ENCODE results near the gene B3GNT9.

B3GNT9 gene

DNA sequence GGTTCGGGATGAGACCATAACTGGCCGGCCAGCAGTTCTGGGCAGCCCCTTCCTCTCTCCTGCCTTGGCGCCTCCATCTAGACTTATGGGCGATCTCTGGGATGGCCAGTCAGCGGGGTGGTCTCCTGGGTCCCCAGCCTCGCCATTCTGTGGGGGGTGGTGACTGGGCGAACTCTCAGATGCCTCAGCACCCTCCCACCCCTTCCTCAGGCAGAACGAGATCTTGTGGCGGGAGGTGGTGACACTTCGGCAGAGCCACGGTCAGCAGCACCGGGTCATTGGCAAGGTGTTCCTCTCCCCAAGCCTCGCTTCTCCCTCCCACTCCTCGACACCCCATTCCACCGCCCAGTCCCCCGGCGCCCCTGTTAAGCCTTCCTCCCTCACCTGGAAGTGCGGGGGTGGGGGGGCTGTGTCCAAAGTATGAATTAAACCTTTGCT, 15.3 kb upstream of the B3GNT9 start:
- DNase-seq = no peak

DNA sequence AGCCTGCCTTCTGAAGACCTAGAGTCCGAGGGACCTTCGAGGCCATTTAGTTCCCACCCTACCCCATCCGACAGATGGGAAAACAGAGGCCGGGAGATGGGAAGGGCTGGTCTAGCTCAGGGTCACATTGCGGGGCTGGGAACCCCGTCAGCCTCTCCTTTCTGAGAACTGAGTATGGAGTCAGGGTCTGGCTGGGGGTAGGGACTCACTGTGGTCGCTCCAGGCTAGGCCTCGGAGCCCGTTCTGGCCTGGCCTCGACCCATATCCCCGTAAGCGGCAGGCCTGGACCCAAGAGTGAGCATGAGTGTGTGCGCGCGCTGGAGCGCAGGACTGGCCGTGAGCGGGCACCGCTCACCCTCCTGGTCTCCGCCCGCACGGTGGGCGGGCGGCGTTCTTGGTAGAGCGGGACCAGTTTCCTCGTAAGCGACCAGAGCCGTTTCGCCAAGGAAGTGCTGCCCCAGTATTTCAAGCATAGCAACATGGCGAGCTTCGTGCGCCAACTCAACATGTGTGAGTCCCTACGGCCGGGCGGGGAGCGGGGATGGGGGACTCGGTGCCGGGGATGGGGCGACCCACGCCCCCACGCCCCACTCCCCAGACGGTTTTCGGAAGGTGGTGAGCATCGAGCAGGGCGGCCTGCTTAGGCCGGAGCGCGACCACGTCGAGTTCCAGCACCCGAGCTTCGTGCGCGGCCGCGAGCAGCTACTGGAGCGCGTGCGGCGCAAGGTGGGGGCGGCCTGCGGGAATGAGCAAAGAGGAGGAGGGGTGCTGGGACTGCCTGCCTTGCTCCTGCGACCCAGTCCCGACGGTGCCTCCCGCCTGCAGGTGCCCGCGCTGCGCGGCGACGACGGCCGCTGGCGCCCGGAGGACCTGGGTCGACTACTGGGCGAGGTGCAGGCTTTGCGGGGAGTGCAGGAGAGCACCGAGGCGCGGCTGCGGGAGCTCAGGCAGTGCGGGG, 14.6 kb upstream of the B3GNT9 start:
- no peak for DNase-seq

DNA sequence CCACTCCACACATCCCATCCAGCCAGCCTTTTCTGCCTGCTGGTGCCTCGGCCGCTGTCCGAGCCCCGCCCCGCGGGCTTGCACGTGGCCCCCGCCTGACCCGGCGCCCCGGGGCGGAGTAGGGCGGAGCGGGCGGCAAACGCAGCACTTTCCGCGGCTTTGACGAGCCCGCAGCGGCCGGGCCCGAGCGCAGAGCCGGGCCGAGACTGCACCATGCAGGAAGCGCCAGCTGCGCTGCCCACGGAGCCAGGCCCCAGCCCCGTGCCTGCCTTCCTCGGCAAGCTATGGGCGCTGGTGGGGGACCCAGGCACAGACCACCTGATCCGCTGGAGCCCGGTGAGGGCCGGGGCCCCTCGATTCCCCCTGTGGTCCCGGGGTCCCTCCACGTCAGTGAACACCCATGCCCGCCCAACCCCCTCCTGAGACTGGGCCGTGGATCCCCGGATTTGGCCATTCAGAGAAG, 13.8 kb upstream of the B3GNT9 start, which contains the start of gene HSF4:
TSS of gene HSF4 (plus strand) at position 147 of the 463 bp plus-strand sequence. CDS start at position 214, 67 bp downstream.
- no peak for DNase-seq

DNA sequence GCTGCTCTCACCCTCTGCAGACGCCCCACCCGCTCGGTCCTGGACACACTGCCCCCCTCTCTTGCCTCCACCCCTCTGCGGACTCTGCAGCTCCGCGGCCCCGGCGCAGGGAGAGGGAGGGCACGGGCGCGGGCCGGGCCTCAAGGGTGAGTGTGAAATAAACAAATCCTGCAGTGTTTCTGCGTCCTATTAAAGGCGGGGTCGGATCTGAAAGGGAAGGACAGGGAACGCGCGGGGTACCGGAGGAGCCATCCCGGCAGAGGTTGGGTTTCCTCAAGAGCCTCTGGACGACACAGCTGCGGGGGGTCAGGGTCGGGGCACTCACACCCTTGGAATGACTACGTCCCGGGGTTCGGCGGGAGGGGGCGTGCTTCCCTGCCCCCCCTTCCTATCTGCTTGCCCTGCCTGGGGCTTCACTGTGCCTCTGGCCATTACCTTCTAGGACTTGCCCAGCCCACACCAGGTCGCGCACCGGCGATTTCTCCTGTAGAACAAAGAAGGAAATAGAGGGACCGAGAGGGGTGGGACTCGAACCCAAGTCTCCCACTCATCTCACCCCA, 13.3 kb upstream of the B3GNT9 start:
- no peak for DNase-seq

DNA sequence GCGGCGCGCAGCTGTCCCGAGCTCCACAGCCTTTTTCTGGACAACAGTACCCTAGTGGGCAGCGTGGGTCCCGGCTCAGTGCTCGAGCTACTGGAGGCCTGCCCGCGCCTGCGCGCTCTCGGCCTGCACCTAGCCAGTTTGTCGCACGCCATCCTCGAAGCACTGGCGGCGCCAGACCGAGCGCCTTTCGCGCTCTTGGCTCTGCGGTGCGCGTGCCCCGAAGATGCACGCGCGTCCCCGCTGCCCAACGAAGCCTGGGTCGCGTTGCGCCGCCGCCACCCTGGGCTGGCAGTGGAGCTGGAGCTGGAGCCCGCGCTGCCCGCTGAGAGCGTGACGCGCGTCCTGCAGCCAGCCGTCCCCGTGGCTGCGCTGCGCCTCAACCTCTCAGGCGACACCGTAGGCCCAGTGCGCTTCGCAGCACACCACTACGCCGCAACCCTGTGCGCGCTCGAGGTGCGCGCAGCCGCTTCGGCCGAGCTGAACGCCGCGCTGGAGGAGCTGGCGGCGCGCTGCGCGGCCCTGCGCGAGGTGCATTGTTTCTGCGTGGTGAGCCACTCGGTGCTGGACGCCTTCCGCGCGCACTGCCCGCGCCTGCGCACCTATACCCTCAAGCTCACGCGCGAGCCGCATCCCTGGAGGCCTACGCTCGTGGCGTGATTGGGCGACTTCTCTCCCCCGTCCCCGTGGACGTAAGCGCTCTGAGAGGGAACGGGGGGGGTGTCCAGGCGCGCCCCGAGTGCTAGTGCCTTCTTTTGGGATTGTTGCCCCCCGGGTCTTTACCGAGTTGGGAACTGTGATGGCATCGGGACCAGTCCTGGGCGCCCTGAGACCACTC, 12.6 kb upstream of the B3GNT9 start:
- no peak for DNase-seq

DNA sequence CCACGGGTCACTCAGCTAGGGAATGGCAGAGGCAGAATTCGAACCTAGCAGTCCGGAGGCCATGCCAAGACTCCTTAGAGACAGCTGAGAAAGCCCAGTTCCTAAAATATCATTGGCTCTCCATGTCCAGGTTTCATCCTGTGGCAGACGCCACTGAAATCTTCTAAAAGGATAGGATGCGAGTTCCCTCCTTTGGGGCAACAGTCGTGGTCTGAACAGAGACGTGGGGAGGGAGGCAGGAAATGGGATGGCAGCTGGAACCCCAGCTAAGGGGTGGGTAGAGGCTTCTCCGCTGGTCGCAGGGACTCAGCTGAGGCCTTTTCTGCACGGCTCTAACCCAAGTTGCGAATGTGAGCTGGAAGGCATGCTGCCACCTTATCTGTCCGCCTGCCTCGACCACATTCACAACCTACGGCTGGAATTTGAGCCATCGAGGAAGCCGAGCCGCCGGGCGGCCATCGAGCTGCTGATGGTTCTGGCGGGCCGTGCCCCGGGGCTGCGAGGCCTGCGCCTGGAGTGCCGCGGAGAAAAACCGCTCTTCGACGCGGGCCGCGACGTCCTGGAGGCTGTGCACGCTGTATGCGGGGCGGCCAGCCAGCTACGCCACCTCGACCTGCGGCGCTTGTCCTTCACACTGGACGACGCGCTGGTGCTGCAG, 11.8 kb upstream of the B3GNT9 start:
- no peak for DNase-seq

DNA sequence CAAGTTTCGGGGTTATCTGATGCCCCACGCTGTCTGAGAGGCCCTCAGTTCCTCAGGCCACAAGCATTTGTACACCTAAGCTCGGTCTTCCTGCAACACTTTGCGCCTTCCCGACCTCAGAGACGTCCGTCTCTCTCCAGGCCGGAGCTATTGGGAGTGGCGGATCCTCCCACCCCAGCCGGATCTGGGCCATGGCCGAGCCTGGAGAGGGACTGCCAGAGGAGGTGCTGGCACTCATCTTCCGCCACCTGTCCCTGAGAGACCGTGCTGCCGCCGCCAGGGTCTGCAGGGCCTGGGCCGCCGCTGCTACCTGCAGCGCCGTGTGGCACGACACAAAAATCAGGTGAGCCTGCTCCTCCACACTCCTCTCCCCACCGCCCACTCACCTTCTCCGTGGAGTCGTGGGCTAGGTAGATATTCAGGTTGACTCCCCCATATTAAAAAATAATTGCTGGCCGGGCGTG, 10.8 kb upstream of the B3GNT9 start:
- no peak for DNase-seq

DNA sequence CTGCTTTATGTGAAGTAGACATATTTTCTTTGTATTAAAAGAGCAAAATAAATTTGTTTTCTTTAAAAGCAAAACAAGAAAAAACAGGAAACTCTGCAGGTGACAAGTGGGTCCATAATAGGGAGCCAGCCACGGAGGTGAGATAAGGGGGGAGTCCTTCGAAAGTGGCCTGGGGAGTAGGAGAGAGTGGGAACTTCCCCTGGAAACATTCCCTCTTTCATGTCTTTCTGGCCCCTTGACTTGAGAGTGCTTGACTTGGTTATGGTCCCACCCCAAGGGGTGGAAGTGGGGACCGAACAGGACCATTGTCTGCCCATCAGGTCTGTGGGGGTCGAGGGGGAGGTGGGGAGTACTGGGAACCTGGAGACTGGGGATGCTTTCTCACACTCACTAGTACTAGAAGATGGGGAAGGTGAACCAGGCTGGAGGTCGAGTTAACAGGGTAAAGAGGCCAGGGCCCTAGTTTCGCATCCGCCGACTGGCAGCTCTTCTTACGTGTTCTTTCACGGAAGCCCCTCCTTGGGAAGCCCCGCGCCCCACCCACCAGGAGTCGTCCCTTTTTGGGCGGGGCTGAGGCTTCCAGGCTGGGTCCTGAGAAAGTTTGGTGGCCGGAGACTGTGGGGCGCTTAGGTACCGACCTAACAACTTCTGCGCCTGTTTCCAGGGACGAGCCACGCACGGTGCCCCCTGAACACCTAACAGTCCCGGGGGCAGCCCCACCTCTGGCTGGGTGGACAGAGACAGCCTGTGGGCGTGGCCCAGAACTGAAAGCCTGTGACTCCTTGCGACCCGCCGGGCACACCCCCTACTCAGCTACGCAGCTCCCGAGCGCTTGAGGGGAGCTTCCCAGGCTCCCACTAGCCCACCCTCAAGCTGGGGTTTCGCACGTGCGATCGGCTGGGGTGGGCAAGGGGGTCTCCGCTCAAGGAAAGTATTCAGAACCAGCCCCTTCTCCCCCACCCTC, 8.1 kb upstream of the B3GNT9 start:
- DNase-seq = peak; percentile 39 to 63 (median 54)

DNA sequence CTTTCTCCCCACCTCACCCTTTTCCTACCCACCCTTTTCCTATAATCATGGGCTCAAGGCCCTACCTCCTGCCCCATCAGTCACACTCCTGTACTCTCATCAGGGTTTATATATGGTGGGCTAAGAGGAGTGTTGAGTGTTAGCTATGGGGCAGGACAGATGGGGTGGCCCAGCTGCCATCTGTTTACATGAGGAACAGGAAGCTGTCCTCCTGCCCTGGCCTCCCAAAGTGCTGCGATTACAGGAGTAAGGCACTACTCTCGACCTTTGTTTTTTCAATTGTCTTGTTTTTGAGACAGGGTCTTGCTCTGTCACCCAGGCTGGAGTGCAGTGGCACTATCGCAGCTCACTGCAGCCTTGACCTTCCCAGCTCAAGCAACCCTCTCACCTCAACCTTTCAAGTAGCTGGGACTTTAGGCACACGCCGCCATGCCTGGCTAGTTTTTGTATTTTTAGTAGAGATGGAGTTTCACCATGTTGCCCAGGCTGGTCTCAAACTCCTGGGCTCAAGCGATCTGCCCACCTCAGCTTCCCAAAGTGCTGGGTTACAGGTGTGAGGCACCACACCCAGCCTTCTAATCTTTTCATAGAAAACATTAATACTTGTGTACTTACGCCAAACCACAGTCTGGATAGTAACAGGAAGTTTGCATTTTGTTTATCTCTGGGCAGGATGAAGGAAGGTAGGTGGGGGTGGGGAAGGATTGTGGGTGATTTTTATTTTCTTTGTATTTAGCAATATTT, 7.3 kb upstream of the B3GNT9 start:
- DNase-seq = no peak

DNA sequence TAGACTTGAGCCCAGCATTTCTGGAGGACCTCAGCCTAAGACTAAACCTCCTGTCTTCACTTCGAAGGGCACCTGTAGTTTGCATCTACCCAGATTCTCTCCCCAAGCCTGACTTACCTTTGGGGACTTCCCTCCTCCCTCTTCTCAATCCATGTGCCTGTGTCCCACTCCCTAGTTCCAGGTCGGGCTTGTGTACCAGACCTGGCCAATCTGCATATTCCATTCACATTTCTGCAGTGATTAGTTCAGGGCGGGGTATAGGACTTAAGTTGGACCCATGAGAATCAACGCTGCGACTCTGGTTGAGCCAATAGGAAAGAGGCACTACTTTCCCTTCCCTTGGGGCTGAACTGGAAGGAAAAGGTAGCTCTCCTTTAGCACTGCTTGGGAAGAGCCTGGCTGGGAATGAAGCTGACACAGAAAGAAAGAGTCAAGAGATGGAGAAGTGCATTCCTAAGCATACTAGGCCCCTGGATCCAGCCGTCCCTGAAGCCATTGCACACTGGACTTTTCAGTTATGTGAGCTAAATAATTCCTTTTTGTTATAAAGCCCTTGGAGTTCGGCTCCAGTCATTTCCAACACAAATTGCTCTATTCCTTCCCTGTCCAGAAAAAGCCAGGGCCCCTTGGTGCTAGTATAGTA, 6.4 kb upstream of the B3GNT9 start:
- DNase-seq = no peak

DNA sequence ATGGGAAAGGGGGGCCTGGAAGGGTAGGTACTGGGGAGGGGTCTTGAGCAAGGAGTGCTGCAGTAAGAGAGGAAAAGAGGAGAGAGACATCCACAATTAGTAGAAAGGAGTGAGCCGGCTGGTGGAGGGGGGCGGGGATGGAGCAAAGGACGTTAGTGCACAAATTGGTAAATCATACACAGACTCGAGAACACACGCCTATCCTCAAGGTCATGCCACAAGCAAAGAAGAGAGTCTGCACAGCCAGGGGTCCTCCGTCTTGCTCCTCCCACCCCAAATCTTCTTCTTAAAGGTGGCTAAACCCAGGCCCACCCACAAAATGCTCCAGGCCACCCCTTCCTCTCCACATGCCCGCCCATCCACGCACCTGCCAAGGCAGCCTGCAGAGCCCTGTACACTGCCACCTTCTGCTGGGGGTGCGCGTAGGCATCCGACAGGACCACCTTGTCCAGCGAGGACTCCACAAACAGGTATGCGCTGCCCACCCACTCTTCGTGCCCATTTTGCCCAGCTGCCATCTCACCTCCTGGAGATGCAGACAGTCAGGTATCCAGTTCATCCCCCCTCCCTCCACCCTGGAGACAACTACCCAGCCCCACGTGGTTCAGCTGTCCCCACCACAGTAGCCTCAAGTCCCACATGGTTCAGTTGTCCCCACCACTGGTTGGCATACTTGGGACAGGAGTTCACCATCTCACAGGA, 5.5 kb upstream of the B3GNT9 start:
- no peak for DNase-seq

DNA sequence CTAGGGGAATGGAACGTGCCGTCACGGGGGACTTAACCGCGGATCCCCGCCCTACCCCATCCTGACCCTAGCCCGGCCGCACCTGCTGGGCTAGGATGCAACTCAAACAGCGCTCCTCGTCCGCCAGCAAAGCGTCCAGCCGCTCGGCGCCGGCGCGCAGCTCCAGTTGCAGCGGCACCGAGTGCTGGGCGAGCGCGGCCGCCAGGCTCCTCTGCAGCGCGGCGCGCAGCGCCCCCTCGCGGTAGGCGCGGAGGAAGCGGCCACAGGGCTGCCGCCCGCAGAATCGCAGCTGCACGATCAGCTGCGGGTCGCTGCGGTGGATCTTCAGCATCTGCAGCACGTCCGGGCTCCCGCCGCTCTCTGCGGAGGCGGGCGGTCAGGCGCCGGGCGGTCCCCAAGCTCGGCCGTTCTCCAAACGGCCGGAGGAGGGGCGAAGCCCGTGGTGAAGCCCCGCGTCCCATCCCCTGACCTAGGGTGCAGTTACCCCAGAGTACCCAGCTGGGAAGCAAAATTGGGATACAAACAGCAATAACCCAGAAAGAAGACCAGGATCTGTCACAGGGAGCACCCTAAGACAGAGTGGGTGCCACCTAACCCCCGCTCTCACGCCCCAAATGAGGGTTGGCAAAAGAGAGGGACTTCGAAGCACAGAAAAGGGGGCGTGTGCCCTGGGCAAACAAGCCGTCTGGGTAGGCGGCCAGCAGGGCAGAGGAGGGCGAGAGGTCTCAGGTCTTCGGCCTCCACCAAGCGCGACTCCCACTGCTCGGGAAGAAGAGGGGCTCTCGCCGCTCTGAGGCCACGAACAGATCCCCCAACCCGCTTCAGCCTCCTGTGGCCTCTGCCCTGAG, 4.7 kb upstream of the B3GNT9 start:
- DNase-seq = peak; percentile 54 to 68 (median 68)

DNA sequence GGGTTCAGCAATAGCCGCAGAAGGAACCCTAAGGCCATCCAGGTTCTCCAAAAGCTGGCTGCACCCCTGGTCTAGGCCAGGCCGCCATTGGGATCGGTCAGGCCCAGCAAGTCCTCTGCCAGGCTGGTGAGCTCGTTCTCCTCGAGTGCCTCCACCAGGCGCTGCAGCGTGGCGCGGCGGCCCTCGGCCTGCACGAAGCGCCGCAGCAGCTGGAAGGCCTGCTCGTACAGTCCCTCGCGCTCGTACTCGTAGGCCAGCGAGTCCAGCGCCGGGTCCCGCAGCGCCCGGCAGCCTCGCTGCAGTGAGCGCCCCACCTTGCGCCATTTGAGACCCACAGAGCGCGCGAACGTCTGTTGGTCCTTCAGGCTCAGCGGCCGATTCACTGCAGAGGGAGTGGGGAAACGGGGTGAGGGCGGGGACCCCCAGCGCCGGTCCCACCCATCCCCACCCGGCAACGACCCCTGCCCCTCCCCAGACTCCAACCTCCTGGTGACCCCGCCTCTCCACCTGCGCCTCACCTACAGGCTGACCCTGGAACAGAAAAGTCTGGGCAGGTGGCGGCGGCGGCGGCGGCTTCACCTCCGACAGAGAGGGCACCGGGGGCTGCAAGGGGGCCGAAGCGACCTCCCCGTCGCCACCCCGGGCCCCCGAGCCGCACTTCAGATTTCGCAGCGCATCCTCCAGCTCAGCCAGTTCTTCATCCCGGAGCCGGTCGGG, 3.9 kb upstream of the B3GNT9 start:
- no peak for DNase-seq

DNA sequence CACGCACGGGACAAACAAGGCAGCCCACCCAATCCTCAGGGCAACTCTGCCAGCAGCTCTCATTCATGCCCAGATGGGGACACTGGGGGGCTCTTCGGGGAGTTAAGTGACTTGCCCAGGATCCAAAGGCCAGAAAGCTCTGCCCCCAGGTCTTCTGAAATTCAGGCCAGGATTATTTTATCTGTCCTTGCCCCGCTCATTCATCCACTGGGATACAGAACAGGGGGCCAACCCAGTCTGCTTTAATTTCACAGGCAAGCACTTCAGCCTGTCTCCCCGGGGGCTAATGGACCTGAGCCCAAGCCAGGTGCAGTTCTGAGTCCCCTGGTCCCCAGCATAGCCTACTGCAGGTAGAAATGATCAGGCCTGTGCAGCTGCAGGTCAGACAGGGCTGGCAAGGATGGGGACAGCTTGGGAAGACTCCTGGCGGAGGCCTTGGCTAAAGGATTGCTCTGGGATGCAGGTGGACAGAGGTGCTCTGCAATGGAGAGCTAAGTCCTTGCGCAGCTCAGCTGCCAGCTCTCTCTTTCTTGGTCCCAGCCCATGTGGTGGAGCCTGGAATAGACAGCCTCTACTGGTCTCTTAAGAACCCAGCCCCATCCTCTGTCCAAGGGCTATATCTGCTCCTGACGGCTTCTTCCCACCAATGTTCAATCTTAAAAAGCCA, 766 bp upstream of the B3GNT9 start:
- no peak for DNase-seq

DNA sequence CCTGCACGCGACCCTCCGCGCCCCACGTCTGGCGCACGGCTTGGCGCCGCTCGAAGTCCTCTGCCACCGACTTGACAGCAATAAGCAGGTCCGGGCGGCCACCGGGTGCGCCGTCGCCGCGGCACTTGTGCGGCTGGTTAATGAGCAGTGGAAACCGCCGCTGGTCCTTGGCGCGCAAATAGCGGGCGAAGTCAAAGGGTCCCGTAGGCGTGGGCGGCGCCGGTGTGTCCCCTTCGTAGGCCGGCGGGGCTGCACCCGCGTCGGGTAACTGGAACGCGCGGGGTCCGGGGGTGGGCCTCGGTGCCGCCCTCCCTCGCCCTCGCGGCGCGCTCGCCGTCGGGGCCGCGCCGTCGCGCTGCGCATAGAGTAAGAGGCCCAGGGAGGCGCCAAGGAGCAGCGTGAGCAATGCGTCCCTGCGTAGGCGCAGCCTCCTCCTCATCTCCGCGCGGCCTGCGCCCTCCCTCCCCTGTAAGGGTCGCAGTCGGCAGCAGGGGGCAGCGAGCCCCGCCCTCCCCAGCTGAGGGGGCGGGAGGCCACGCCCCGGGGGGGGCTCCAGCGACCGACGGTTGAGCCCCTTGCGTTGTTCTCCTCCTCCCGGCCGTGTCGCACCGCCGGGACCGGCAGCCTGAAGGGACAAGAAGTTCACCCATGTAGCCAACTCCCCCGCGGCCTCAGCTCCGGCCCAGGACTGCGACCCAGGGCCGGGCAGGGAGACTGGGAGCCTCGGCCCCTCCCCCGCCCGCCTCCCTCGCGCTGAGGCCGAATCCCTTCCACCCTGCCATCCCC, 558 bp downstream of the B3GNT9 start:
- no peak for DNase-seq
